GOT3 (cell line): ENCODE results near the gene ATF3.
A peak's percentile ranks its signal among the peaks of the same experiment; 100 is the strongest.
"Not testable (repeated sequence)": the region's sequence is repeated elsewhere in the genome, so short reads cannot be mapped to it uniquely, and the experiment has no call there.

Source experiments
- DNase-seq: peaks from one replicate; lab custom pipeline; 2025; ENCODE audit warnings: mixed read lengths; lab: John Stamatoyannopoulos, UW

Gene ATF3

DNA sequence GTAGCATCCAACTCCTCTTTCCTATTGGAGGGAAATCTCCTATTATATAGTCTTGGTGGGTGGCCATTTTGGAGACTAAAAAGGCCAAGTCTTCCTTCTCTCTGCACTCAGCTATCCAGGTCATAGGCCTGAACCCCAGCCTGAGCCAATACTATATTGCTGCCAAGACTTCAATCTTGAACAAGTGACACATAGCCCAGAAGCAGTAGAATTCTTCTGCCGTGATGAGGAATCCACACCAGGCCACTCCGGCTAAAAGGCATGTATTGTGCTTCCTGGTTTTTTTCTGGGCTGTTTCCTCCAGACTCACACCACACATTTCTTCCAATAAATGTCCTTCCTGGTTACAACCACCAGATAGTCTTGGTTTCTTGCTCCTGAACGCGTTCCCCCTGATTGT, 43.0 kb downstream of the ATF3 start:
- no peak for DNase-seq

DNA sequence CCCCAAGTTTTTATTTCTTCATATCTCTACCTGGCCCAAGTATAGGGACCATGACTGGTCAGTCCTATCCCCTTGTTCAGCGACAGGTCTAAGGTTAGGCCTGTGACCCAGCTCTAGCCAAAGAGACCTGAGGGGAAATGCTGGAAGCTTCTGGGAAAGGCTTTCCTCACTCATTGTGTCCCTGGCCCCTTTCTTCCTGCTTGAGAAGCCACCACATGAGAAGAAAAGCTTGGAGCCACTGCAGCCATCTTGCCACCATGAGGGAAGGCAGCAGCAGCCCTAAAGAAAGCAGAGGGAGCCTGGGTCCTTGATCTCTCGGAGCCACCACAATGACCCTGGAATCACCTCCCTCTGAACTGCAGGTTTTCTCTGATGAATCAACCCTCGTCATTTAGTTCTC, 43.4 kb downstream of the ATF3 start:
- no peak for DNase-seq

DNA sequence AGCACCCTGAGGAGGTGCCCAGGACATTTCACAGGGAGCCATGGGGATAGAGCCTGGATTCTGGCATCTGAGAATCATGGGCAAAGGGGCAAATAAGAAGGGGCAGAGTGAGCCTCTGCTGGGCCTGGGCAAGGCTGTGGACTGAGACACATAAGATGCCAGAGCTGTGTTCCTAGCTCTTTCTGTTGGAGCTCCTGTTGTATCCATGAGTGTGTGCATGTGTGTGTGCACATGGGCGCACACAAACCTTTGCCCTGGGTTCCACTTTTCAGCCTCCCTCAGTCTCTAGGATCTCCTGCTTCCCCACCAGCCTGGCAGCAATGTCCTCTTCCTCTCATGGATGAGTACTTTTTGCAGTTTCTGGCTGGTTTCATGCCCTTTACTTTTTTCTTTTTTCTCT, 44.0 kb downstream of the ATF3 start:
- DNase-seq: no peak

DNA sequence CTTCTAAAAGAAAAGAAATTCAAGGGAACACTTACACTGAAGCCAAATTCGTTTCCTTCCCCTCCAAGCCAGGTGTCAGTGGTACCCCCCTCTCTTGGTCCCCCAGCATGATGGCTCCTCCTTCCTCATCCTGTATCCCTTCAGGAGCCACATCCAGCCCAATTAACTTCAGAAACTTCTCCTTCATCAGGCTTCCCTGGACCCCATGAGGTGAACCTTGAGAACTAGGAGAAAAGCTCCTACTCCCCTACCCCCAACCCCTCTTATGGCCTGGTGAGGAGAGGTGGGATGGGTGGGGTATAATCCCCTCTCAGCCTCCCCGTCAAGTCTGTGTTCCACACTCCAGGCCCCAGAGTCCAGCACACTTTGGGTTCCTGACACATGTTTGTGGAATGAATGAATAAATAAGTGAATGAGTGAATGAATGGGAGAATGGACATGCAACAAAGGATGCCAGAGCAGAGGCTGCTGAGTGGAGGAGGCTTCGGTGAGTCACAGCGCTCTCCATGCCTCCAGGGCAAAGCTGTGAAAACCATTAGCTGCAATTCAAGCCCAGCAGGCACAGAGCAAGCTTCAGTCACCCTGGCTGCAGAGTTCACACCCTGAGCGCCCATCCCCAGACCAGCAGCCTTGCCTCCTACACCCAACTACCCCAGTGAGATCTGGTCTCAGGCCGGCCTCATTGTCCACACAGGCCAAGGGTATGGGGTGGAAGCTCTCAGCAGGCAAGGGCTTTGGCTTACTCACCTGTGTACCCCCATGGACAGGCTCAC, 47.3 kb downstream of the ATF3 start:
- DNase-seq: no peak

DNA sequence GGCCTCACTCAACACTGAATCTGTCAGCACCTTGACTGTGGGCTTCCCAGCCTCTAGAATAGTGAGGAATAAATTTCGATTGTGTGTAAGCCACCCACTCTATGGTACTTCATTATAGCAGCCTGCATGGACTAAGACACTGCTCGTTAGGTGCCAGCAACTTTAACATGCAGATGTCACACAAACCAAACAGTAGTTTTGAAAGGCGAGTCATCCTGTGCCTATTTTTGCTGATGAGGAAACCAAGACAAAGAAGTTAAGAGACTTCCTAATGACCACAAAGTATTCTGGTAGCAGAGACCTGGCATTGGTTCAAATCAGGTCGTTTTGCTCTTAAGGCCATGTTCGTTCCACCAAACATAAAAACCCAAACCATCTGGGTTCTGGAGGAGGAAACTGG, 48.2 kb downstream of the ATF3 start:
- DNase-seq: no peak

DNA sequence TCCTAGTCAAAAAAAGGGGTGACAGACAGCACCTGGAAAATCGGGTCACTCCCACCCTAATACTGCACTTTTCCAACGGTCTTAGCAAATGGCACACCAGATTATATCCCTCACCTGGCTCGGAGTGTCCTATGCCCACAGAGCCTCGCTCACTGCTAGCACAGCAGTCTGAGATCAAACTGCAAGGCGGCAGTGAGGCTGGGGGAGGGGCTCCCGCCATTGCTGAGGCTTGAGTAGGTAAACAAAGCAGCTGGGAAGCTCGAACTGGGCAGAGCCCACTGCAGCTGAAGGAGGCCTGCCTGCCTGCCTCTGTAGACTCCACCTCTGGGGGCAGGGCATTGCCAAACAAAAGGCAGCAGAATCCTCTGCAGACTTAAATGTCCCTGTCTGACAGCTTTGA, 49.7 kb downstream of the ATF3 start:
- DNase-seq: not testable (repeated sequence)

DNA sequence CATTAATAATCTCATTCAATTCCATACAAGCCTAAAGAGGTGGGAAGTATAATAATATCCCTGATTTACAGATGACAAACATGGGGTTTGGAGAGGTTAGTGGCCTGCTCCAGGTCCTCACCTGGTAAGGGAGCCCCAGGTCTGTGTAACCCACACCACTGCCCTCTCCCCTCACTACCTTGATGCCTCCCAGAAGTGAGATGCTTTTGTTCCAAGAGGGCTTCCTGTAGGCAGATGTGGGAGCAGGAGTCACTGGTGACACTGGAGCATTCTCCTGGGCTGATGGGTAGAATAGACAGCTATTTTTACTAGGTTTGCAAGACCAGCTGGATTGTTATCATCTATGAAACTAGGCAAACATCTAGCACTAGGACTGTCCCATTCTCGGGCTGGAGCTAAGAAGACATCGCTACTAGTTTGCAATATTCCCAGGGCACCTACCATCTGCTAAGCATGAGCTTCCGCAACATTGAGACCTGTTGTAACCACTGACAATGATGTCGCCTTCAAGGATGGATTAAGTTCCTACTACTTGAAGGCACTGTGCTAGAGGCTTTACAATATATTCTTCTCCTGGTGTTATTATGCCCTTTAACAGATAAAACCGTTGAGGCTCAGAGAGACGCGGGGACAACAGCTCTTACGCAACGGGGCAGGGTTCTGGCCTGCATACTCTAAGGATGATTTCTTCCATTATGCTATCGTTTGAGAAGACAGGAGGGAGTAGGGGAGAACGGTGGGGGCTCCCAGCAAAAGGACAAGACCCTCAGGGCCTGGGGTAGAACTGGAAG, 56.0 kb downstream of the ATF3 start:
- DNase-seq: no peak

DNA sequence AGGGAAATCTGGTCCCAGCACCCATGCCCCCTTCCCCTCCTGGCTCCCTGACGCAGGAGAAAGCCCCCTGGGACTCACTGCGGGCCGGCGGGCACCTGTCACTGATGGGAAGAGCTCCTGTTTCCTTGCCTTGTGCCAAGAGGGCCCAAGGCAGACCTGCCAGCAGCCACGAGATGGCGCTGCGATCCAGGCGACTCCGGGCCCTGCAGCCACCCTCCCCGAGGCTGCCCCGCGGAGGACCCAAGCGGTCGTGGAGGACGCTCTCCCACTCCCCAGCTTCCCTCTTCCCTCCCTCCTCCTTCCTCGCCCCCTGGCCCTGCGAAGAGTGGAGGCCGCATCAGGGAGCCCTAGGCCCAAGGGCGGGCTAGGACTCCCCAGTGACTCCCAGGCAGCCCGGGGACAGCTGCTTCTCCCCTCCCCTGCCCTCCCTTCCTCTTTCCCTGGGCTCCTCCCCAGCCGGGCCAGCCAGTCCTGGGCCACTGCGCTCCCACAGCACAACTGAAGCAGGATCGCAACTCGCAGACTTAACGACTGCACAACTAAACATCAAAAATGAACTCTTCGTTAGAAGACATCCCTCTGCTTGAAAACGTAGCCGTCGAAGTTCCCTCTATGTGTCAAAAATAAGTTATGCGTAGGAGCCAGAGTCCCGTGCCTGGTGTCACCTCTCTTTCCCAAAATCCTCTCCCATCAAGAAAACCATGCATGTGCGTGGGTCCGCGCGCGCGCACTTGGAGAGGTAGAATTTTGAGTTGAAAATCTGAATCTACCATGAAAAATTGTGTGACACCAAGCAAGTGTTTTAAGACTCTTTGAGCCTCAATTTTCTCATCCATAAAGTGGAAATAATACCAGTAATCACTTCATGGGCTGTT, 56.9 kb downstream of the ATF3 start:
- no peak for DNase-seq

DNA sequence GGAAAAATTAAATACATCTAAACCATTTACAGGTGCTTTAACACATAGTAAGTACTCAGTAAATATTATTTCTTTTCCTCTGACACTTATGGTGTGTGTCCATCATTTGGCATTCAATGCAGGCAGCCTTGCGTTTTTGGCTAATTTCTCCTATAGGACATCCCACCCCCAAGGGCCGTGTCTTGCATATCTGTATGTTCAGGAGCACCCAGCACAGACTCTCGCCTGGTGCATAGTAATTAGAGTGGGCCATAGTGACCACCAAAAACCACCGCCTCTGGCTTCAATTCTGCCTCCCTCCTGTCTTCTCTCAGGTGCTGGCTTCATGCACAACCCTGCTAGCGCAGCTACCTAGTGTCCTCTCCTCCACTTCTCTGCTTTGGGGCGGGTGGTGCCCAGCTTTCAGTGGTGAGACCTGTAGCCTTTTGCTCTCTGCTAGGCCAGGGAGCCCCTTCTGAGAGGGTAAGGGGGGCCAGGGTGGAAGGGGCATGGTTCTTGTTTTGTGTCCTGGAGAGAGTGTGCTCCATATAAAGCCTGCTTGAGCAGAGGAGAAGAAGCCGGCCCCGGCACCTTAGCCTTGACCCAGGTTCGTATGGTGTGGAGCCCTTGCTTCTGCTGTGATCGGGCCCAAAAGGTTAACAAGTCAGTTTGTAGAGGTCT, 57.7 kb downstream of the ATF3 start:
- no peak for DNase-seq

DNA sequence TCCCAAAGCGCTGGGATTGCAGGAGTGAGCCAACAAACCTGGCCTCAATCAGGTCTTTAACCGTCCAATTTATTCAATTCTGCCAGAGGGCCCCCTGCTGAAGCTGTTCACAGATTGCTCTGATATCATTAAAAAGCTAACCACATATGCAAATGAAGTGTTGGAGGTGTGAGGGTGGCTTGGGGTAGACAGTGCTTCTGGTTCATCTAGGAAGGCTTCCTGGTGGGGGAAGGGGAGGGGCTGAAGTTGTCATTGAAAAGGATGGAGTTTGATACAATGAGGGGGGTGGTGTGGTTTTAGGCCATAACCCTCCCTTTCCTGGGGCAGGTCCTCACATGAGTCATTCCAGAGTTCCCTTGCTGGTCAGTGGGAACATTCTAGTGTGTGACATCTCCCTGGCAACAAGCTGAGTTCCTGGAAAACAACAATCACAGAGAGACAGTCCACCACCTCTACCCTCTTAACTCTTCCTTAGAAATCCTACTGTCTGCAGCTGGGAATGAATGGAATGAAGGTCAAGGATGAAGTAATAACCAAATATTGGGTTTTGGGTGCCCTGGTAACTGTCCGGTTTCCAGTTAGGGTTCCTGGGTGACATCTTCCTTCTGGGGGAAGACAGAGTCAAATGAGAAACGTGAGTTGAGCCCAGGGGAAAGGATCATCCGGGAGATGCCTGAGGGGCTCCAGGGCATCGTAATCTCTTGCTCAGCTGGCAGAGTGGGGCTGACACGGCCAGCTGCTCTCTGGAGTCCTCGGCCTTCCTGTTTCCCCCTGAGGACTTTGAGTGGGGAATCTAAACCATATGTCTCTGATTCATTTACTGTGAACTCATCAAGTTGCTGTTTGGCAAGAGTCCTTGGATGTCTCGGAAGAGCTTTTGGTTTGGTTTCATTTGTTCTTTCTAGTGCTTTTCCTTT, 58.9 kb downstream of the ATF3 start:
- peak; percentile 75 for DNase-seq

DNA sequence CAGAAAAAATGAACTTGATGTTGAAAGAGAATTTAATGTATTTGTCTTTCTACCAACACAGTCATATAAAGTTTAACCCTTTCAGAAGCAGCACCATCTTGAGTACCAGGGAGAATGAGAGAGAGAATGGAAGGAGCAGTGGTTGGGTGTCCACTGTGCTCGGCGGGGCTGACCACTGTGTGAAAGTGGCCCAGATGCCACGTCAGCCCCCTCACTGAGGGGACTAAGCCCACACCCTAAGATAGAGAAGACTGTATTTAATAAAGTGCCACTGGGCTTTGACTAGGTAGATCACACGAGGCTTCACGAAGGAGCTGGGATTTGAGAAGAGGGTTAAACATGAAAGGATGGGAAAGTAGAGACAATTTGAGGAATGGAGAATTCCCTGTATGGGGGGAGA, 59.9 kb downstream of the ATF3 start:
- no peak for DNase-seq

DNA sequence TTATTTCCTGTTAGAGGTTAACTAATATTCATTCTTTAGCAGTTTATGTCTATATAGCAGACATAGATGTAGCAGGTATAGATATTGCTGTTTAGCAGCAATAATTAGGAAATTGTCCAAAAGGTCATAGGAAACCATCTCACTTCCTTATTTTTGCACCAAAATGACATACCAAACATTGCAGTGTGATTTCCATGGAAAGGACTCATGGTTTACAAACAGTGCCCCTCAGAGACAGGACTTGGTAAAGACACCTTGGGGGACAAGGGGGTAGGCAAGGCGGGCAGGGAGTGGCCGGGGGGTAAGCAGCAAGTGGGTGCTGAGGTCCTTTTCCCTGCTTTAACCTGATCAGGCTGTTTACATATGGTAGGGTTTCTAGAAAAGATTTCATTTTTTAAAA, 60.5 kb downstream of the ATF3 start:
- no peak for DNase-seq

DNA sequence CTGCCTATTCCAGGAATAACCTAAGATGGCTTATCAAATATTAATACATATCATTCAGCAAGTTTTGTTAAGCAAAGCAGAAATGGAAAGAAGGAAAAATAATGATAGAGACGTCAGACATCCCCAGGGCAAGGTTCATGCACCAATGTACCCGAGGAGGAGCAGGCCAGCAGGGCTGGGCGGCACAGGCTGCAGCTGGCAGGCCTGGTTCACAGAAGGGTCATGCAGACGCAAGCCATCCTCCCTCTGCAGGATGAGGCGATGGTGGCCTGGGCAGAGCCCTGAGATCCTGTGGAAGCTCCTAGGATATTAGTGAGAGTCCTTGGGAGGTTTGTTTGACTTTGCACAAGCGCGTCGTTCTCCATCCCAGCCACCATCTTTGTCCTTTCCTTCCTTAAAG, 61.0 kb downstream of the ATF3 start:
- DNase-seq: no peak

DNA sequence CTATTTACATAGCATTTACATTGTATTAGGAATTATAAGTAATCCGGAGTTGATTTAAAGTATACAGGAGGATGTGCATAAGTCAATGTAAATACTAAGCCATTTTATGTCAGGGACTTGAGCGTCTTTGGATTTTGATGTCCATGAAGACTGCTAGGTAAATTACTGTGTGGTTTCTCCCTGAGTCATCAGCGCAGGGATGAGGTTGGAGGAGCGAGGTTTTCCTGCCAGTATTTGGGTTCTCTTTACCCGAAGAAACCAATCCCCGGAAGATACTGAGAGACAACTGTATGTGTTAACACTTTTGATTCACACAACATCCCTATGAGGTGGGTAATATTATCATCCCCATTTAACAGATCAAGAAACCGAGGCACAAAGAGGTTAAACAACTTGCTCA, 61.7 kb downstream of the ATF3 start:
- no peak for DNase-seq
